Raji (cell line): ENCODE results near the gene GABBR2.

Experiments used
- POLR2A ChIP-seq: IDR thresholded peaks from 2 replicates; pipeline ENCODE4 v1.6.1; 2011; ENCODE audit warnings: low read depth, low read length, control low read depth; ENCODE audit not compliant: insufficient read depth

Gene GABBR2

GRCh38 chr9:98632839-98633238 lies 75.9 kb downstream of the GABBR2 start:
- no peak for TF ChIP-seq POLR2A

DNA sequence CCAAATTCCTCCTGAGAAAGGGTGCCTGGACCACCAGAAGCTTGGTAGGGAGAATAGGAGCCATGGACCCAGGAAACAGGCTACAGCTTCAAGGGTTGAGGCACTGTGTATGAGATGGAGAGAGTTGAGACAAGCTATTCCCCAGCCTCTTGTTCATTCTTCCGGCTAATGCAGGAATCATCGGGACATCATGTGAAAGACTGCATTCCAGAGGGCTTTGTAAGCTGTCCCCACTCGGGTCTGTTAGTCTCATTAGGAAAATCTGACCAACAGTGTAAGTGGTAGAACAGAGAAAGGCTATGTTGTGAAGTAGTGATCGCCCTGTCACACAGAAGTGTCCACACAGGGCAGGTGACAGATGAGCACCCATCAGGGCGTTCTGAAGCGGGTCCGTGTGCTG lies 81.4 kb downstream of the GABBR2 start:
- no peak for TF ChIP-seq POLR2A

- TF ChIP-seq POLR2A = no peak
These were observed 83.0 kb downstream of the GABBR2 start for GRCh38 chr9:98625728-98626127.

DNA sequence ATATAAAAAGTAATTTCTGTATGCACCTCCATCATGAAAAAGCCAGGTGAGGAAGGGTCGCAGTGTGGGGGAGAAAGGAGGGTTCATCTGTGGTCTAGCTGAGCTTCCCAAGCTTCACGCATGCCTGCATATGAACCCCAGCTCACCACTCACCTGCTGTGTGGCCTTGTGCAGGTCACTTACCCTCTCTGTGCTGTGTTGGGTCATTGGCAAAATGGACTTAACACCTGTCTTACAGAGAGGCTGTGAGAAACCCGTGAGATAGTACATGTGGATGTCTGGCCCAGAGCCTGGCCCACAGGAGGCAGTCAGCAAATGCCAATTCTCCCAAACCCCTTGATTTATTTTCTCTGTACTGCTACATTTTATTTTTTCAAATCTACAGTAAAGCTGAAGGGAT lies 88.9 kb downstream of the GABBR2 start:
- TF ChIP-seq POLR2A = no peak

GRCh38 chr9:98615633-98616032 lies 93.1 kb downstream of the GABBR2 start:
- TF ChIP-seq POLR2A = no peak

DNA sequence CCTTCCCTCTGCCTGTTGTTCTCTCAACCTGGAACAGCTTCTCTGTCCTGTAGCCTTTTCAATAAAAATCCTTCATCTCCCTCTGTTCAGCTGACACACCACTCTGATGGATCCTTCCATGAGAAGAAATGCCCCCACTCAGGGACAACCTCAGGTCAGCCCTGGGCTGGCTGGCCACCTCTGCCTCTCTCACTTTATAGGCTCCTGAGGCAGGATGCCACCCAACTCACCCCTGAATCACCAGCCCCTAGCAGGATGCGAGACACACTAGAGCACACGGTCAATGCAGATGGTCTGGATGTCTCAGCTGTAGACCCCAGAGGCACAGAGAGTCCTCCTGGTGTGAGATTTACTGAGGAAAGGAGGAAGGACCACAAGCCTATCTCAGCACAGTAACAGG lies 93.8 kb downstream of the GABBR2 start:
- TF ChIP-seq POLR2A = no peak

- no peak for TF ChIP-seq POLR2A
These were observed 96.5 kb downstream of the GABBR2 start for GRCh38 chr9:98612061-98612752.

- no peak for TF ChIP-seq POLR2A
These were observed 97.4 kb downstream of the GABBR2 start for GRCh38 chr9:98611319-98611718.

DNA sequence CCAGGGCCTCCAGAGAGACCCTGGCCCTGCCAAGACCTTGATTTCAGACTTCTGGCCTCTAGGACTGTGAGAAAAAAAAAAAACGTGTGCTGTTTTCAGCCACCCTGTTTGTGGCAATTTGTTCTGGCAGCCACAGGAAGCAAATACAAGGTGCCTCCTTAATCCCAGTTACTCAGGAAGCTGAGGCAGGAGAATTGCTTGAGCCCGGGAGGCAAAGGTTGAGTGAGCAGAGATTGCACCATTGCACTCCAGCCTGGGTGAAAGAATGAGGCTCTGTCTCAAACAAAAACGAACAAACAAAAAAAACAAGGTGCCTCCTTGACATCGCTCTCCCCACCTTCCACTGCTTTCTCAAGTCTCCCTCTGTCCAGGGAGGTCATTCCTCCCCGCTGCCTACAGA lies 98.0 kb downstream of the GABBR2 start:
- no peak for TF ChIP-seq POLR2A

- TF ChIP-seq POLR2A = no peak
These were observed 98.5 kb downstream of the GABBR2 start for GRCh38 chr9:98610211-98610610.

- TF ChIP-seq POLR2A = no peak
These were observed 99.1 kb downstream of the GABBR2 start for GRCh38 chr9:98609646-98610045.

- no peak for TF ChIP-seq POLR2A
These were observed 100.9 kb downstream of the GABBR2 start for GRCh38 chr9:98607787-98608186.

GRCh38 chr9:98607152-98607551 lies 101.6 kb downstream of the GABBR2 start:
- TF ChIP-seq POLR2A = no peak

- TF ChIP-seq POLR2A = no peak
These were observed 102.0 kb downstream of the GABBR2 start for GRCh38 chr9:98606730-98607129.

- no peak for TF ChIP-seq POLR2A
These were observed 103.6 kb downstream of the GABBR2 start for GRCh38 chr9:98605116-98605515.

DNA sequence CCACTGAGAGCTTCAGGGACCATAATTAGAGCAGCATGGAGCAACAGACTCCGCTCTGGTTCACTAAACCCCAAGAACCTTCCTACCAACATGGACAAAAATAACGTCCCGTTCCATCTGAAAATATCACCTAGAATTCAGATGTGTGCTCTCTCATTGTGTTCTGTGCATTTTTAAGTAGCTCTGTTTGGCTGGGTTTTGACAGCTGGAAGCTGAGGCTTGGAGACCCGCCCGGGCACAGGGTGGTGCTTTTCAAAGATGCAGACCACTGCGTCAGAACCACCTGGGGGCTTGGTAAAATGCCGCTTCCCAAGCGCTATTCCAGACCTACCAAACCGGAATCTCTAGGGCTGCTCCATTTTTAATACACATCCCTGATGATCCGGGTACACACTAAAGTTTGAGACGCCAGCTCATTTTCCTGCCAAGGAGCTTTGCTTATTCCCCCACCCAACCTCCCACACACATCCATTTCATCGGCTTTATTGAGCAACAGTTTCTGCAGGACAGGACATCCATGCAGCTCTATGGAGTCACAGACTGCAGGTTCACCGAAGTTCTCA lies 104.8 kb downstream of the GABBR2 start:
- no peak for TF ChIP-seq POLR2A
